ENCODE results near the gene ZSCAN29. TPM values are rescaled to one million over a fixed set of nuclear protein-coding genes. Genes with fewer than 3 reads are reported as not detected.

Gene ZSCAN29
- polyA plus RNA-seq, 1 donor (not counting 4 experiments of a cell fraction or from before 2014, with no cell fraction given): 9.7 TPM

GRCh38 chr15:43410572-43411214 is 39.9 kb upstream of the ZSCAN29 start:
- Histone ChIP-seq H3K4me1 (ENCODE audit: control insufficient read depth, extremely low read depth, insufficient read depth, low read length) (no peaks in the 10 kb centered on the region), H3K4me3 (ENCODE audit: control insufficient read depth in 2 of 3, extremely low read depth in 1 of 3, insufficient read depth in 2 of 3, low read depth in 1 of 3, low read length in 3 of 3) (no peak overlapping the region), H3K9ac (ENCODE audit: control insufficient read depth, extremely low read depth, insufficient read depth, low read length) (no peak overlapping the region), H3K9me3 (ENCODE audit: control insufficient read depth, low read depth, low read length) (no peaks in the 10 kb centered on the region), H3K36me3 (ENCODE audit: control insufficient read depth in 2 of 2, extremely low read depth in 1 of 2, insufficient read depth in 2 of 2, low read length in 2 of 2) (peaks cover 28 to 37% of the 10 kb centered on the region in 2 experiments), H2AFZ (ENCODE audit: control insufficient read depth, low read length) (no peak overlapping the region), H3K27me3 (ENCODE audit: control insufficient read depth, extremely low read depth, insufficient read depth, low read length) (no peaks in the 10 kb centered on the region), H3K27ac (ENCODE audit: control insufficient read depth, insufficient read depth, low read length) (no peak overlapping the region), H3K9me1 (ENCODE audit: control insufficient read depth, extremely low read depth, insufficient read depth, low read length) (no peaks in the 10 kb centered on the region), H3K4me2 (ENCODE audit: control insufficient read depth, extremely low read depth, insufficient read depth, low read depth, low read length) (no peak overlapping the region), H3K79me2 (ENCODE audit: control insufficient read depth, insufficient read depth, low read length) (no peaks in the 10 kb centered on the region), H4K20me1 (ENCODE audit: control insufficient read depth, extremely low read depth, insufficient read depth, low read length) (no peaks in the 10 kb centered on the region)
- dilution Hi-C loops (cut with MboI; ENCODE audit: extremely low pct_ligation_motif_present, low sequenced_read_pairs): no loop called here
- TF ChIP-seq EZH2 (IDR thresholded peaks at IDR 0.05; ENCODE audit: low read length) (no peak), CTCF (optimal IDR thresholded peaks at IDR 0.05 in 1 of 3, IDR thresholded peaks at IDR 0.05 in 1 of 3, conservative IDR thresholded peaks at IDR 0.05 in 1 of 3; ENCODE audit: extremely low read depth in 1 of 3, insufficient read depth in 2 of 3, low read length in 3 of 3) (no peak)
- no peak for FAIRE-seq
- no peak for DNase-seq (ENCODE audit: low read depth, low spot score)

- DNase-seq (ENCODE audit: low read depth, low spot score): no peak
- Histone ChIP-seq H3K27me3 (ENCODE audit: control insufficient read depth, extremely low read depth, insufficient read depth, low read length) (no peaks in the 10 kb centered on the region), H3K4me1 (ENCODE audit: control insufficient read depth, extremely low read depth, insufficient read depth, low read length) (no peaks in the 10 kb centered on the region), H3K36me3 (ENCODE audit: control insufficient read depth in 2 of 2, extremely low read depth in 1 of 2, insufficient read depth in 2 of 2, low read length in 2 of 2) (peaks cover 28 to 42% of the 10 kb centered on the region in 2 experiments), H3K9me1 (ENCODE audit: control insufficient read depth, extremely low read depth, insufficient read depth, low read length) (no peaks in the 10 kb centered on the region), H3K9me3 (ENCODE audit: control insufficient read depth, low read depth, low read length) (no peaks in the 10 kb centered on the region), H3K79me2 (ENCODE audit: control insufficient read depth, insufficient read depth, low read length) (no peaks in the 10 kb centered on the region), H3K4me3 (ENCODE audit: control insufficient read depth in 2 of 3, extremely low read depth in 1 of 3, insufficient read depth in 2 of 3, low read depth in 1 of 3, low read length in 3 of 3) (no peak overlapping the region), H3K4me2 (ENCODE audit: control insufficient read depth, extremely low read depth, insufficient read depth, low read depth, low read length) (no peak overlapping the region), H3K27ac (ENCODE audit: control insufficient read depth, insufficient read depth, low read length) (no peak overlapping the region), H4K20me1 (ENCODE audit: control insufficient read depth, extremely low read depth, insufficient read depth, low read length) (no peaks in the 10 kb centered on the region), H3K9ac (ENCODE audit: control insufficient read depth, extremely low read depth, insufficient read depth, low read length) (no peak overlapping the region), H2AFZ (ENCODE audit: control insufficient read depth, low read length) (no peak overlapping the region)
- dilution Hi-C loops (cut with MboI; ENCODE audit: extremely low pct_ligation_motif_present, low sequenced_read_pairs): no loop called here
- FAIRE-seq: no peak
- TF ChIP-seq EZH2 (IDR thresholded peaks at IDR 0.05; ENCODE audit: low read length): no peak
Observed at GRCh38 chr15:43408789-43409188, 37.9 kb upstream of the ZSCAN29 start.

GRCh38 chr15:43406808-43407207 is 36.0 kb upstream of the ZSCAN29 start:
- no peaks in the 10 kb centered on the region for H3K4me1 ChIP-seq (ENCODE audit: control insufficient read depth, extremely low read depth, insufficient read depth, low read length)
- H3K27ac ChIP-seq (ENCODE audit: control insufficient read depth, insufficient read depth, low read length): no peak overlapping the region
- no peak overlapping the region for H3K9ac ChIP-seq (ENCODE audit: control insufficient read depth, extremely low read depth, insufficient read depth, low read length)
- H3K79me2 ChIP-seq (ENCODE audit: control insufficient read depth, insufficient read depth, low read length): no peaks in the 10 kb centered on the region
- FAIRE-seq (no peak), DNase-seq (ENCODE audit: low read depth, low spot score) (no peak)
- no peaks in the 10 kb centered on the region for H3K9me3 ChIP-seq (ENCODE audit: control insufficient read depth, low read depth, low read length)
- no peak overlapping the region for H3K4me2 ChIP-seq (ENCODE audit: control insufficient read depth, extremely low read depth, insufficient read depth, low read depth, low read length)
- no peaks in the 10 kb centered on the region for H3K27me3 ChIP-seq (ENCODE audit: control insufficient read depth, extremely low read depth, insufficient read depth, low read length)
- H3K36me3 ChIP-seq (ENCODE audit: control insufficient read depth in 2 of 2, extremely low read depth in 1 of 2, insufficient read depth in 2 of 2, low read length in 2 of 2): peaks cover 21 to 44% of the 10 kb centered on the region in 2 experiments
- no peaks in the 10 kb centered on the region for H4K20me1 ChIP-seq (ENCODE audit: control insufficient read depth, extremely low read depth, insufficient read depth, low read length)
- no peak overlapping the region for H2AFZ ChIP-seq (ENCODE audit: control insufficient read depth, low read length)
- TF ChIP-seq EZH2 (IDR thresholded peaks at IDR 0.05; ENCODE audit: low read length) (no peak), CTCF (optimal IDR thresholded peaks at IDR 0.05 in 1 of 3, IDR thresholded peaks at IDR 0.05 in 1 of 3, conservative IDR thresholded peaks at IDR 0.05 in 1 of 3; ENCODE audit: extremely low read depth in 1 of 3, insufficient read depth in 2 of 3, low read length in 3 of 3) (no peak)
- H3K9me1 ChIP-seq (ENCODE audit: control insufficient read depth, extremely low read depth, insufficient read depth, low read length): no peaks in the 10 kb centered on the region
- dilution Hi-C loops (cut with MboI; ENCODE audit: extremely low pct_ligation_motif_present, low sequenced_read_pairs): no loop called here
- no peak overlapping the region for H3K4me3 ChIP-seq (ENCODE audit: control insufficient read depth in 2 of 3, extremely low read depth in 1 of 3, insufficient read depth in 2 of 3, low read depth in 1 of 3, low read length in 3 of 3)

Data from keratinocyte (primary cell).